ENCODE results near the gene KCNE1. TPM values are rescaled to one million over a fixed set of nuclear protein-coding genes. Genes with fewer than 3 reads are reported as not detected.
A peak's percentile ranks its signal among the peaks of the same experiment; 100 is the strongest.

The KCNE1 gene
- polyA plus RNA-seq, 4 donors, result 0.51 to 1.1 (median 0.76) TPM

- DNase-seq (ENCODE audit: low read depth in 4 of 4, low spot score in 3 of 4), result no peak
These were observed 24.8 kb upstream of the KCNE1 start for GRCh38 chr21:34536820-34537219.

GRCh38 chr21:34536311-34536710 is 24.3 kb upstream of the KCNE1 start:
- DNase-seq (ENCODE audit: low read depth in 4 of 4, low spot score in 3 of 4), result no peak

DNA sequence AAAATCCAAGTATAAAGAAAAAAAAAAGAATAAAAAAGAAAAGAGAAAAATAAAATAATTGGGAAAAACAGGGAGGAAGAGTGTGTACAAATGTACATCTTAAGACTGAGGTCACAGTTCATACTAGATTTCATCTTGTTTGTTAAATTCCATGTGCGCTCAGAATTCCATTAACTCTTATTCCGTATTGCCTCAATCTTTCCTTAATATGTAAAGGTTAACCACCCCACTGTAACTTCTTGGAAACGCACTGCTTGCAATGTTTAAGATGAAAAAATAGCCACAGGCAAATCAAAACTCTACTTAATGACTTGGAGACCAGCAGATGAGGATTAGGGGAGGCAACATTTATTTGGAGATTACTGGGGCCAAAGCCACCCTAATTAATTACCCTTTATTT is 23.9 kb upstream of the KCNE1 start:
- no peak for DNase-seq (ENCODE audit: low read depth in 4 of 4, low spot score in 3 of 4)

GRCh38 chr21:34534522-34534921 is 22.5 kb upstream of the KCNE1 start:
- DNase-seq (ENCODE audit: low read depth in 4 of 4, low spot score in 3 of 4), result no peak

DNA sequence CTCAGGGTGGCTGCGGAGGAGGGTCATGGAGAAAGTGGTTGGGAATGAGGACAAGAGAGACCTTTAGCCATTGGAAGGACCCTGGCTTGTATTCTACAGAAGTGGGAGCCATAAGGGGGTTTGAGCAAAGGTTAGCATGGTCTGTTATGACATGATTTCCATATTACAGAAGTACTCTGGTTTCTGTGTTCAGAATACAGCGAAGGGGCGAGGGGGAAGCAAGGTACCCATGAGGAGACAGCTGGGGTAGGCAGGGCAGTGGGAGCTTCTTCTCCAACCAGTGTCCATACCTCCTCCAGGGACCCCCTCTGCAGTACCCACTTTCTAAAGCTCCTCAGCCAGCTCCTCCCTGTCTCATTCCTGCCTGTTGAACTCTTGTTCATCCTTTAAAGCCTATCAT is 21.9 kb upstream of the KCNE1 start:
- no peak for DNase-seq (ENCODE audit: low read depth in 4 of 4, low spot score in 3 of 4)

- DNase-seq (ENCODE audit: low read depth in 4 of 4, low spot score in 3 of 4), result no peak
These were observed 19.4 kb upstream of the KCNE1 start for GRCh38 chr21:34531399-34531798.

DNA sequence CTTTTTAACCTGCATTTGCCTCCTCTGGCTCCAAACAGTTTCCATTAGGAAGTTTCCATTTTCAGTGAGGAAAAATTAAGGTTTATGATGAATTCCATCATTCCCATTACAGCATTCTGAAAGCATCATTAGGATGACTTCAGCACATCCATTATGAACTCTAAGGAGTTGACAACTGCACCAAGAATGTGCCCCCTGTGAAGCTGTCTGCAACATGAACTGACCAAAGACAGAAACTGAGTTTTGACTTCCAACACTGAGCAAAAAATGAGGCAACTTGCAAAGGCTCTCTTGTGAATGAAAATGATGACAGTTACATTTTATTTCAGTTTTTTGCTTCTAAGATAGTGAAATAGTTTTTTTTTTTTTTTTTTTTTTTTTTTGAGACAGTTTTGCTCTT is 18.3 kb upstream of the KCNE1 start:
- DNase-seq (ENCODE audit: low read depth in 4 of 4, low spot score in 3 of 4), result no peak

- DNase-seq (ENCODE audit: low read depth in 4 of 4, low spot score in 3 of 4), result no peak
These were observed 16.1 kb upstream of the KCNE1 start for GRCh38 chr21:34528131-34528561.

DNA sequence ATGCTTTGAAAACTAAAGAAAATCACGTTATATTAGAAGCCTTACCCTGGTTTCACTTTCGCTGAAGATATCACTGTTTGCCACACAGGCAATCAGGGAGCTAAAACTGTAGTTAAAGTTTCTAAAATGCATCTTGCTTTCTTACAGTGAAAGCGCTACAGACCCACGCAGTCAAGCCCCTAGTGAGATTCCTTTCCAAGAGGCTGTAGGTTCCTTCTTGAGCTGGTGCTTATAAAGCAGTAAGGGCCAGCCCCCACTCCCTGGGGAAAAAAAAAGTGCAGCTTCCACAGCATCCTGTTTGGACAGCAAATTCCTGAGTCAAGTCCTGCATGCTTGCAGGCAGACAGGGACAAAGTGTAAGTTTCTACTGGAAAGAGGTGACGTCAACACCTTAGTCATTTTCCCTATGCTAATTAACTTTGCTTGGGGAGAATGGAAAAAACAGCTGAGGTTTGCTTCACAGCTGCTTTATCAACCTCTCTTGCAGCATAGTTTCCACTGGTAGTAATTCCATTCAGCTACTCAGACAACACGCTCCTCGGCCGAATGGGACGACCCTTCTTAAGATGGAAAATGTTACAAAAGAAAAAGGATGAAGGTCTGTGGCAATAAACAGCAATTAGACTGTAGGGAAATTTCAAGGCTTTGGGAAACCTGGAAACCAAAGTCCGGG is 14.7 kb upstream of the KCNE1 start:
- DNase-seq (ENCODE audit: low read depth in 4 of 4, low spot score in 3 of 4), result peak; percentile 66 to 86 (median 81)

DNA sequence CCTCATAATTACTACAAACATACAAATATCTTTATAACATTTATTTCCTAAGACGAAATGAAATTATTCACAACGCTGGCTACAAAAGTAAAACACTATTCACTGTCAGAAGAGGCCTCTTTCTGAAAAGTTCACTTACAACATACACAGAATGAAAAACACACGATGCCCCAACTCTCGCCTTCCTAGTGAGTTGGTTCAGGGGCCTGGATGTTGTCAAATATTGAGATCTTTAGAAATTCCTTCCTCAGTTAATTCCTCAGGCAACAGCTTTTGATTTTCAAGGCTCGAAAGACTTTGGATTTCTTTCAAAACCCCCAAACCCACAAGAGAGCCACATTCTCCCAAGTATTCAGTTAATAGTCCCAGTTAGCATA is 14.2 kb upstream of the KCNE1 start:
- no peak for DNase-seq (ENCODE audit: low read depth in 4 of 4, low spot score in 3 of 4)

GRCh38 chr21:34524646-34525601 is 12.9 kb upstream of the KCNE1 start:
- DNase-seq (ENCODE audit: low read depth in 4 of 4, low spot score in 3 of 4), result no peak

DNA sequence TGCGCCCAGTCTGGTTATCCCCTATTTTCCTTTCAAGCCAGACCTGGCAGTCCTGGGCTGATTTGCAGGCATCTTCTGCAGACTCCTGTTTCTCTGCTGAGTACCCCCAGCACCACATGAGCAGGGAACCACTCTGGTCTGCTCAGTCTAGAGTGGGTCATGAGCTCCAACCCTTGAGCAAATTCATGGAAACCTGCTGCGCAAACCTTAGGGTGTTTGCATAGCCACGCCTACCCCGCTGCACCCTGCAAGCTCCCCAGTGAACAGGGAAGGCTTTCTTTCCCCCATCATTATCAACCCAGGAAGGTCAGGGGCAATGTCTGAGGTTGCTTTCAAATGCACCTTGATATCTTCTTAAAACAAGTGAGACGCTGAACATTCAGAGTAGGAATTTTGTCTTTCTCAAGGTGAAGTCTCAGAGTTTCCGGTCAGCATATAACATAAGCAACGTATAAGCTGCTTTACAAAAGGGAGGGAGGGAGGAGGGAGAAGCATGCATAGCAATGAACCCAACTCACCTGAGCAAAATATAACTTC is 11.1 kb upstream of the KCNE1 start:
- no peak for DNase-seq (ENCODE audit: low read depth in 4 of 4, low spot score in 3 of 4)

GRCh38 chr21:34522284-34522683 is 10.3 kb upstream of the KCNE1 start:
- no peak for DNase-seq (ENCODE audit: low read depth in 4 of 4, low spot score in 3 of 4)

DNA sequence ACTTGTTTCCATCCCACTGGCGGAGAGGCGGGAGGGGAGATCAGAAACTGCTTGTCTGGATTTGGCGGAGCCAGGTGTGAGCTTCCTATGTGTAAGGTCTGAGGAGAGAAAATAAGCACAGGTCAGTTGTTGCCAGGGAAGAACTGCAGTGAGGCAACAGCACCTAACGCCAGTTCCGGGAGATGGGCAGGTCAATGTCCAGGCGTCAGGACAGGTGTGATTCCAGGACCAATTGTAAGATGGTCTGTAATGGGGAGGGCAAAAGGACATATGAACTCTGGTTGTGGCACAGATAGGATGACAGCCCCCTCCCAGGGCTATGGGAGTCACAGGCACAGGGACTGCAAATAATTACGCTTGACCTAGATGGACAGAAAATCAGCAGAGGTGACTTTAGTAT is 9.6 kb upstream of the KCNE1 start:
- no peak for DNase-seq (ENCODE audit: low read depth in 4 of 4, low spot score in 3 of 4)

GRCh38 chr21:34520764-34521508 is 8.9 kb upstream of the KCNE1 start:
- DNase-seq (ENCODE audit: low read depth in 4 of 4, low spot score in 3 of 4), result no peak

- DNase-seq (ENCODE audit: low read depth in 4 of 4, low spot score in 3 of 4), result no peak
These were observed 8.3 kb upstream of the KCNE1 start for GRCh38 chr21:34520281-34520680.

DNA sequence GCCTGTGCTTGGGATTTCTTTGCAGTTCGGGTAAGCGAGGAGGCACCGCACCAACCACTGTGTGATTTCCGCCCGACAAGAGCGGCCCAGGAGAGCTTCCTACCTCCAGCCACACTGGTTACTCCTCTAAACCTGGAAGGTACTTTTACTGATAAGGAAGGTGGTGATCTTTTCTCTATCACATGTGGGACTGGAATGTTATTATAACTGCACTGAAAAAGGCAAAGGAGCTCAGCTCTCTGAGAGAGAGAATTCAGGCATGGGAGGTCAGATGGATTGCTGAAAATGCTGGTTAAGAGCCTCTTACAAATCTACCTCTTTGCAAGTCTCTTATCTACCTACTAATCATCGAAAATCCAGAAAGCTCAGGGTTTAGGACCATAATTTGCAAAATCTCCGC is 7.7 kb upstream of the KCNE1 start:
- no peak for DNase-seq (ENCODE audit: low read depth in 4 of 4, low spot score in 3 of 4)

- DNase-seq (ENCODE audit: low read depth in 4 of 4, low spot score in 3 of 4), result no peak
These were observed 7.0 kb upstream of the KCNE1 start for GRCh38 chr21:34519016-34519415.

DNA sequence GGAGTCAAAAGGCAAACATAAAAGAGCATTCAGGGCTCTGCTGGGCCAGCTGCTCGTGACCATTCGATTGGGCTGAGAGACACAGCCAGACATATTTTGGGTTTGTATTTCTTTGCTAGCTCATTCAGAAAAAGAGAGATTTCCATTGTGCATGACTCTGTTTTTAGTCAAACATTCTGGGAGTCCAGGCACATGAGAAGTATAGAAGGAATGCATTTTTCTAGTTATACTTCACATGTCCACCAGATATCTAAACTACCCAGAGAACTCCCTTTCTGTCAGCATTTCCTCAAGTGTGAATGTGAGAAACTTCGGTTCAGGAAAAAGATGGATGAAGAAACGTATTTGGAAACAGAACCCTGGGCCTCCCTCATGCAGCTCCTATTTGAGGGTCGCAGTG is 6.3 kb upstream of the KCNE1 start:
- no peak for DNase-seq (ENCODE audit: low read depth in 4 of 4, low spot score in 3 of 4)

DNA sequence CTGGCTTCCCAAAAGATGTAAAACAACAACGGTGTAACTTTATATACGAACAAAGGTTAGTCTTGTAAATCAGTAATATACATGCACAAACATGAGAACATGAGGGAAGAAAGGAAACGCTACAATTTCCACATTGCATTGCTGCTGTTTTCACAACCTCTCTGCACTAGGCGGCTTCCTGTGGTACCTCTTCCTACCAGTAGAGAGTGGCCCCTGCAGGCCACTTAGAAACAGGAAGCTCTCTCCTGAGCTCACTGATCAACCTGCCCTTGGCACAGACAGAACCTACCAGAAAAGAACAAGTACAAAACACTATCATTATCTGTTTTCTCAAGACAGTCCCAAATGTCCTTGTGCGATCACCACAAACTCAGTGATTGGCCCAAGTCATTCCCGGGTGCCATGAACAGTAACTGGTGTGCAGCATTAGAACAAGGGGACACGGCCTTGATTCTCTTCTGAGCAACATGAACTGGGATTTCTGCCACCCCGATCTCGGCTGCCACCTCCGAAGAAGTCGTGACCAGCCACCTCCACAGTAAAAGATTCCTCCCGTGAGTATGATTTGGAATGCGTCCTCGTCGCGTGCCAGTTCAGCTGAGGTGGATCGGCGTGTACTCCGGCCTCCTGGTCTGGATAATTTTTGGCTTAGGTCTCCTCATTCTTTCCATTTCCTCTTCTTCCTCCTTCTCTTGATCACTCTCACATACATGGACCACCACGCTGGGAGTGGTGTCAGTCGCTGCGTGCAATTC is 5.7 kb upstream of the KCNE1 start:
- DNase-seq (ENCODE audit: low read depth in 4 of 4, low spot score in 3 of 4), result no peak

Measured in right renal pelvis (tissue), 4 donors.